ENCODE results near the gene NUDT9. TPM values are rescaled to one million over a fixed set of nuclear protein-coding genes. Genes with fewer than 3 reads are reported as not detected.

NUDT9 gene, protein sequence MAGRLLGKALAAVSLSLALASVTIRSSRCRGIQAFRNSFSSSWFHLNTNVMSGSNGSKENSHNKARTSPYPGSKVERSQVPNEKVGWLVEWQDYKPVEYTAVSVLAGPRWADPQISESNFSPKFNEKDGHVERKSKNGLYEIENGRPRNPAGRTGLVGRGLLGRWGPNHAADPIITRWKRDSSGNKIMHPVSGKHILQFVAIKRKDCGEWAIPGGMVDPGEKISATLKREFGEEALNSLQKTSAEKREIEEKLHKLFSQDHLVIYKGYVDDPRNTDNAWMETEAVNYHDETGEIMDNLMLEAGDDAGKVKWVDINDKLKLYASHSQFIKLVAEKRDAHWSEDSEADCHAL
- total RNA-seq, result 11.6 and 13.0 TPM in 2 replicates

GRCh38 chr4:87422104-87423052 is at the start of gene NUDT9:
Gene NUDT9 (plus strand): TSS chr4:87422573. CDS start chr4:87422906, 333 bp downstream.

GRCh38 chr4:87390891-87391575 is 31.3 kb upstream of the NUDT9 start, which contains the start of gene HSD17B11:
Gene HSD17B11 (minus strand): TSS chr4:87391188. CDS start chr4:87391070, 118 bp downstream.

Other genes with a start within 250 kb of the NUDT9 start
- 4.4 TPM in 2 replicates for gene KLHL8, start 202.0 kb upstream of the NUDT9 start, total RNA-seq
- not detected in 2 replicates for gene HSD17B13, start 99.7 kb upstream of the NUDT9 start, total RNA-seq
- gene HSD17B11, start 31.4 kb upstream of the NUDT9 start, total RNA-seq, result 4.3 and 16.7 TPM in 2 replicates
- not detected in 2 replicates for gene SPARCL1, start 106.8 kb downstream of the NUDT9 start, total RNA-seq
- gene DSPP, start 186.0 kb downstream of the NUDT9 start, total RNA-seq, result not detected in 2 replicates
- not detected in 2 replicates for gene DMP1, start 227.7 kb downstream of the NUDT9 start, total RNA-seq